Dendritic cell treated with granulocyte-macrophage colony-stimulating factor and Interleukin-4, amounts not matched to agents 40 ng/mL and 50 ng/mL, for 4 days (primary cell): ENCODE measurements around the gene CDC42BPG.
A peak's percentile ranks its signal among the peaks of the same experiment; 100 is the strongest.

Experiments
- H3K27ac Mint-ChIP-seq: one replicate; pipeline ENCODE4 v1.8.0; 2022; ENCODE audit warnings: mild to moderate bottlenecking, mixed read lengths
- H3K27me3 Mint-ChIP-seq: one replicate; pipeline ENCODE4 v1.8.0; 2022; ENCODE audit warnings: mild to moderate bottlenecking, mixed read lengths
- H3K36me3 Mint-ChIP-seq: one replicate; pipeline ENCODE4 v1.8.0; 2022; ENCODE audit warnings: low read depth, mixed read lengths
- H3K4me1 Mint-ChIP-seq: one replicate; pipeline ENCODE4 v1.8.0; 2022; ENCODE audit warnings: low read depth, mixed read lengths
- H3K4me3 Mint-ChIP-seq: one replicate; pipeline ENCODE4 v1.8.0; 2022; ENCODE audit warnings: mild to moderate bottlenecking, moderate library complexity, mixed read lengths
- H3K9me3 Mint-ChIP-seq: one replicate; pipeline ENCODE4 v1.8.0; 2022; ENCODE audit warnings: mixed read lengths
- intact Hi-C: fragments of 100-400 bp; cut with micrococcal nuclease; formaldehyde crosslinking; loops from one replicate; pipeline ENCODE4 v1.15.0; 2022

Gene CDC42BPG, protein sequence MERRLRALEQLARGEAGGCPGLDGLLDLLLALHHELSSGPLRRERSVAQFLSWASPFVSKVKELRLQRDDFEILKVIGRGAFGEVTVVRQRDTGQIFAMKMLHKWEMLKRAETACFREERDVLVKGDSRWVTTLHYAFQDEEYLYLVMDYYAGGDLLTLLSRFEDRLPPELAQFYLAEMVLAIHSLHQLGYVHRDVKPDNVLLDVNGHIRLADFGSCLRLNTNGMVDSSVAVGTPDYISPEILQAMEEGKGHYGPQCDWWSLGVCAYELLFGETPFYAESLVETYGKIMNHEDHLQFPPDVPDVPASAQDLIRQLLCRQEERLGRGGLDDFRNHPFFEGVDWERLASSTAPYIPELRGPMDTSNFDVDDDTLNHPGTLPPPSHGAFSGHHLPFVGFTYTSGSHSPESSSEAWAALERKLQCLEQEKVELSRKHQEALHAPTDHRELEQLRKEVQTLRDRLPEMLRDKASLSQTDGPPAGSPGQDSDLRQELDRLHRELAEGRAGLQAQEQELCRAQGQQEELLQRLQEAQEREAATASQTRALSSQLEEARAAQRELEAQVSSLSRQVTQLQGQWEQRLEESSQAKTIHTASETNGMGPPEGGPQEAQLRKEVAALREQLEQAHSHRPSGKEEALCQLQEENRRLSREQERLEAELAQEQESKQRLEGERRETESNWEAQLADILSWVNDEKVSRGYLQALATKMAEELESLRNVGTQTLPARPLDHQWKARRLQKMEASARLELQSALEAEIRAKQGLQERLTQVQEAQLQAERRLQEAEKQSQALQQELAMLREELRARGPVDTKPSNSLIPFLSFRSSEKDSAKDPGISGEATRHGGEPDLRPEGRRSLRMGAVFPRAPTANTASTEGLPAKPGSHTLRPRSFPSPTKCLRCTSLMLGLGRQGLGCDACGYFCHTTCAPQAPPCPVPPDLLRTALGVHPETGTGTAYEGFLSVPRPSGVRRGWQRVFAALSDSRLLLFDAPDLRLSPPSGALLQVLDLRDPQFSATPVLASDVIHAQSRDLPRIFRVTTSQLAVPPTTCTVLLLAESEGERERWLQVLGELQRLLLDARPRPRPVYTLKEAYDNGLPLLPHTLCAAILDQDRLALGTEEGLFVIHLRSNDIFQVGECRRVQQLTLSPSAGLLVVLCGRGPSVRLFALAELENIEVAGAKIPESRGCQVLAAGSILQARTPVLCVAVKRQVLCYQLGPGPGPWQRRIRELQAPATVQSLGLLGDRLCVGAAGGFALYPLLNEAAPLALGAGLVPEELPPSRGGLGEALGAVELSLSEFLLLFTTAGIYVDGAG (N-terminal part only)

DNA sequence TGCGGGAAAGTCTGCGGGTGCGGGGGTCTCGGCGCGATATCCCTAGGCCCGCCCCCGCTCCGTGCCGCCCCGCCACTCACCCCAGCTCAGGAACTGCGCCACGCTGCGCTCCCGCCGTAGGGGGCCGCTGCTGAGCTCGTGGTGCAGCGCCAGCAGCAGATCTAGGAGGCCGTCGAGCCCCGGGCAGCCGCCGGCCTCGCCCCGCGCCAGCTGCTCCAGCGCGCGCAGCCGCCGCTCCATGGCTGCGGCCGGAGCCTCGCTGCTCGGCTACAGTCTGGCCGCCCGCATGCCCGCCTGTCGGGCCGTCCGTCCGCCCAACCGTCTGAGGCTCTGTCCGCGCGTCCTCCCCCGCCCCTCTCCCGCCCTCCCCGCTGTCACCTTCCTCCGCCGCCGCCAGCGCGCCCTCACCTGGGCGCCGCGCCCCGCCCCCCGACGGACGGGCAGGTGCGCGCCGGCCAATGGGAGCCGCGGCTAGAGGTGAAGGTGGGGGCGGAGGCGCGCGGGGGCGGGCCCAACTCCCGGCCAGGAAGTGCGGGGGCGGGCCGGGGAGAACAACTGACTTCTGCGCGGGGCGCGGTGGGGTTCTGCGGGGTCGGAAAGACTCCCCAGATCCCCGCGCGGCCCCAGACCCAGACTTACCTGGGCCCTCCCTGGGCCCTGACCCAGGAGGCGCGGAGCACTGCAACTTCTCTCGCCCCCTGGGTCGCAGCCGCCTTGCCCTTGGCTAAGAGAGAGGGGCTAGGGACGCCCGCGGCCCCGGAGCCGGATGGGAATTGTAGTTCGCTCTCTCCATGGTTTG lies at the start of gene CDC42BPG:
Gene CDC42BPG (minus strand): TSS at position 324 of the 799 bp plus-strand sequence. CDS start 84 bp downstream, at position 240.
- intact Hi-C loops = loop anchor here (5.0 kb wide), 3 partner anchors 153 to 273 kb away; partner anchors contain the start of genes ARL2, BATF2 and ZNHIT2
- Mint-ChIP-seq H3K4me3 (peak within 1 kb of the TSS; percentile 48), H3K36me3 (no peaks in the 10 kb centered on the region), H3K27ac (no peak within 1 kb of the TSS), H3K27me3 (peaks cover 25% of the 10 kb centered on the region), H3K4me1 (peaks cover 35% of the 10 kb centered on the region), H3K9me3 (no peaks in the 10 kb centered on the region)

DNA sequence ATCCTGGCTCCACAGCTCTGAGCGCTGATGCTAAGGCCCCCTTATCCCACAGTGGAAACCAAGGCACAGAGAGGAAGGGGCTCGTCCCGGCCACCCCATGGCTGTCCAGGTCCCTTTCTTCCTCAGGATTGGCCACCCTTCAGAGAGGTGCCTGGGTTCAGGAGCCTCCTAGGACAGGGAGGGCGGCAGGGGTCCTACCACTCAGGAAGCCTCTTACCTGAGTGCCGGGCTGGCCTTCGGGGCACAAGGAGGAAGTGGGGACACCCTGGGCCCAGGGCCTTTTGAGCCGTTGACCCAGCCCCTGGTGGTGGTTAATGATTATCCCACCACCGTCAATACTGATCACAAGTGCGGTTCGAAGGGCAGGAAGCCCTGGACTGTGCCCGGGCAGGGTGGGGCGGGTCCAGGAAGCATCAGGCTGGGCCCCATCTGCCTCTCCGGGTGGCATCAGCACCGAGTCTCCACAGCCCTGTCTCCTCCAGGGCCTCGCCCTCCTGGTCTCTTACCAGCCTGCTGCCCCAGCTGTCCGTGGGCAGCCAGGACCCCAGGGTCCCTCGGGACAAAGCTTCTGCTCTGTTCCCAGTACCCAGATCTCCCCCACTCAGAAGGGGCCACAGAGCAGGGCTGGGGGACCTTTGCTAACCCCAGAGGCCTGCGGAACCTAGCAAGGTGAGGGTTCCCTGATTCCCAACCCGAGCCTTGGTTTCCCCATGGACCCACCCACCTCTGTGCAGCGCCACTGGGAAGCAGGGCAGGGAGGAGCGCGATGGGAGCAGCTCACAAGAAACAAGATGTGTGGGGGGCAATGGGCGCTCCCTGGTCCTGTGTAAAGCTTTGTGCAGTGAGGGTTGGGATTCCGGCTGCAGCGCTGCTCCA lies 49.0 kb upstream of the CDC42BPG start:
- Mint-ChIP-seq H3K36me3 (peaks cover 42% of the 10 kb centered on the region), H3K27ac (no peak overlapping the region), H3K9me3 (no peaks in the 10 kb centered on the region)

GRCh38 chr11:64892838-64893193 lies 48.4 kb upstream of the CDC42BPG start:
- peaks cover 36% of the 10 kb centered on the region for H3K36me3 Mint-ChIP-seq
- H3K27me3 Mint-ChIP-seq = peaks cover 43% of the 10 kb centered on the region
- intact Hi-C loops = no loop called here
- no peak overlapping the region for H3K4me3 Mint-ChIP-seq
- H3K4me1 Mint-ChIP-seq = peaks cover 20% of the 10 kb centered on the region
- no peaks in the 10 kb centered on the region for H3K9me3 Mint-ChIP-seq
- no peak overlapping the region for H3K27ac Mint-ChIP-seq

More for the DNA sequence above, 49.0 kb upstream of the CDC42BPG start:
- intact Hi-C loops = loop anchor here (1.0 kb wide), 1 partner anchor 46 kb away; no protein-coding TSS in a partner anchor
- Mint-ChIP-seq H3K27me3 (peaks cover 38% of the 10 kb centered on the region), H3K4me1 (peaks cover 13% of the 10 kb centered on the region), H3K4me3 (no peak overlapping the region)

DNA sequence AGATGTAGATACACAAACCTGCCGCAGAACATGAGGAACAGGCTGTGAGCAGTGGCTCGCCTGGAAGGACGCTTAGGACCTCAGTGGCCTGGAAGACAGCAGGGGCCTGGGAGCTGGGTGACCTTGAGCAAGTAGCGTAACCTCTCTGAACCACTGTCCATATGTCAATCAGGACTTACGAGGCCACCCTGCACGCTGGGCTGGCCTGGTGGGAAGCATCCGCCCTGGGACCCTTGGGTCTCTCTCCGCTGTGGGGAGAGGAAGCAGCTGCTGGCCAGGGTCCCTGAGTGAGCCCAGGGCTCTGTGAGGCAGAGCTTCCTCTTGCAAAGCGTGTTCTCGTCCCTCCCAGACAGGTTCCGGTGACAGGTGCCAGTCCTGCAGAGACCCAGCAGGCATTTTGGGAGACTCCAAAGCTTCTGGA lies 48.0 kb upstream of the CDC42BPG start:
- Mint-ChIP-seq H3K4me1 (peaks cover 23% of the 10 kb centered on the region), H3K36me3 (peaks cover 32% of the 10 kb centered on the region), H3K9me3 (no peaks in the 10 kb centered on the region), H3K27me3 (peaks cover 43% of the 10 kb centered on the region), H3K27ac (no peak overlapping the region), H3K4me3 (no peak overlapping the region)
- intact Hi-C loops = no loop called here

- H3K9me3 Mint-ChIP-seq = no peaks in the 10 kb centered on the region
- no peak overlapping the region for H3K4me3 Mint-ChIP-seq
- H3K27ac Mint-ChIP-seq = no peak overlapping the region
- H3K27me3 Mint-ChIP-seq = peaks cover 44% of the 10 kb centered on the region
- H3K4me1 Mint-ChIP-seq = peaks cover 26% of the 10 kb centered on the region
- intact Hi-C loops = no loop called here
- H3K36me3 Mint-ChIP-seq = peaks cover 27% of the 10 kb centered on the region
Measured at GRCh38 chr11:64891880-64892279, 47.4 kb upstream of the CDC42BPG start.

GRCh38 chr11:64891215-64891848 lies 46.9 kb upstream of the CDC42BPG start:
- Mint-ChIP-seq H3K27me3 (peaks cover 44% of the 10 kb centered on the region), H3K27ac (no peak overlapping the region), H3K4me1 (peaks cover 26% of the 10 kb centered on the region), H3K4me3 (no peak overlapping the region), H3K9me3 (no peaks in the 10 kb centered on the region), H3K36me3 (peaks cover 21% of the 10 kb centered on the region)
- intact Hi-C loops = no loop called here

DNA sequence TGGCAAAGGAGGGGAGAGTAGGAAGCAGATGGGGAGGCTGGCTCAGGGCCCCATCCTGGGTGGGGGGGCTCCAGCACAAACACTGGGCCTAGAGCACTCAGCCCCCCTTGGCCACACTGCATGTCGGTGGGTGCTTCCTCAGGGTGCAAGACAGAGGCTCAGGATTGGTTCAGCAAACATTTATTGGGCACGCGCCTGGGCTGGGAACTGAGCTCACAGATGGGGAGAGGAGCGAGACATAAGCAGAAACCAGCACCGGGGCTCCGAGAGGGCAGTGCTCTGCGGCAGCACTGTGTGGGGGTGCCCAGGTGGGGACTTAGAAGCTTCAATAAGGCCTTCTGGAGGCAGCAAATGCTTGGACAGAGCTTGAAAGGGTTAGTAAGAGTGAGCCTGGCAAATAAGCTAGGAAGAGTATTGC lies 46.1 kb upstream of the CDC42BPG start:
- intact Hi-C loops = no loop called here
- no peak overlapping the region for H3K4me3 Mint-ChIP-seq
- H3K4me1 Mint-ChIP-seq = peaks cover 34% of the 10 kb centered on the region
- H3K27ac Mint-ChIP-seq = no peak overlapping the region
- H3K9me3 Mint-ChIP-seq = no peaks in the 10 kb centered on the region
- H3K27me3 Mint-ChIP-seq = peaks cover 44% of the 10 kb centered on the region
- H3K36me3 Mint-ChIP-seq = peaks cover 13% of the 10 kb centered on the region

- H3K27me3 Mint-ChIP-seq = peaks cover 55% of the 10 kb centered on the region
- H3K4me1 Mint-ChIP-seq = peaks cover 45% of the 10 kb centered on the region
- no peaks in the 10 kb centered on the region for H3K9me3 Mint-ChIP-seq
- no peak overlapping the region for H3K4me3 Mint-ChIP-seq
- no peak overlapping the region for H3K27ac Mint-ChIP-seq
- intact Hi-C loops = no loop called here
- no peaks in the 10 kb centered on the region for H3K36me3 Mint-ChIP-seq
Measured at GRCh38 chr11:64888729-64889511, 44.5 kb upstream of the CDC42BPG start.

GRCh38 chr11:64888406-64888728 lies 43.9 kb upstream of the CDC42BPG start:
- Mint-ChIP-seq H3K36me3 (no peaks in the 10 kb centered on the region), H3K4me3 (no peak overlapping the region), H3K27ac (peak overlapping the region; percentile 23), H3K4me1 (peaks cover 51% of the 10 kb centered on the region), H3K9me3 (no peaks in the 10 kb centered on the region), H3K27me3 (peaks cover 57% of the 10 kb centered on the region)
- intact Hi-C loops = no loop called here

DNA sequence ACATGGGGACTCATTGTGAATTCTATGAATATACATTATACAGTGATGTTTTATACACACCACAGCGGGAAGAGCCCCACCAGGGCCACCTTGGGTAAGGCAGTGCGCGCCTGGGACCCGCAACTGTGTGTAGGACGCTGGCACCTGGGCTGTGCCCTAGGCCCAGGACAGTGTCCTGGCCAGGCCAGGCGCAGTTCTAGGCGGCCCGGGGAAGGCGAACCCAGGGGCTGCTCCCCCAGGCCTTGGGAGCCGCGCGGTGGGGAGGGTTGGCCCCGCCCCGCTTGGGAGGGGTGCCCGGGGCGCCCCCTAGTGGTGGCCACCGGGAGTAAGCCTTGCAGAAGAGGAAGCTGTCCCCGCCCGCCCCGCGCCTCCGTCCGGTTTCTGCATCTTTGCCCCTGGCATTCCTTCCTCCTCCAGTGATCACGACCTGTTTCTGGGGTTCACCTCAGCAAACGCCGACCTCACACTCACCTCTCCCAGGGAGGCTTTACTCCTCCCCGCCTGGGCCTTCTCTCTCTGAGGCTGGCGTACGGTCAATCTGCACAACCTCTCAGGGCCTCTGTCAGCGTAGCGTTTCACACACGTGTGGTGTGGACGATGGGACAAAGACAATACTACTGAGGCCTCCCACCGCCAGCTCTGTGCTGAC lies 43.4 kb upstream of the CDC42BPG start:
- intact Hi-C loops = no loop called here
- H3K4me3 Mint-ChIP-seq = peak overlapping the region; percentile 60
- peaks cover 52% of the 10 kb centered on the region for H3K4me1 Mint-ChIP-seq
- peaks cover 59% of the 10 kb centered on the region for H3K27me3 Mint-ChIP-seq
- peak overlapping the region; percentile 23 for H3K27ac Mint-ChIP-seq
- H3K9me3 Mint-ChIP-seq = no peaks in the 10 kb centered on the region
- H3K36me3 Mint-ChIP-seq = no peaks in the 10 kb centered on the region

DNA sequence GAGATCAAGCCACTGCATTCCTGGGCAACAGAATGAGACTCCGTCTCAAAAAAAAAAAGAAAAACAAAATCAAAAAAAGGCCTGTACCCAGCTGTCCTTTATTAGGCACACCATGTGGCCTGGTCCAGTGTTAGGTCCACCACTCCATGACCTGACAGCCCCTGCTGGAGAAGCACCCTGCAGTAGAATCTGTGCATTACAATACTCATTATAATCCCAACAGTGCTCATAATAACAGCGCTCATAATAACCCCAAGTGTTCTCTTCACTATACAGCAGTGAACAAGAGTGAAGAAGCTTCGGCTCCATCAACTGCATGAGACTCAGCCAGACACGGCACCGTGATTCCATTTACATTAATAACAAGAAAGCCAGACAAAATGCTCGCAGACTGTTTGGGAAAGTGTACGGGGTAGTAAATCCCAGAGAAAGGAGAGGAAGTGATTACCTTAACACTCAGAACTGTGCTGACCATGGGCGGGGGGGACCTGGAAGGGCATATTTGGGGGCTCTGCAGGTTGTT lies 42.8 kb upstream of the CDC42BPG start:
- Mint-ChIP-seq H3K27me3 (peaks cover 63% of the 10 kb centered on the region), H3K4me3 (no peak overlapping the region), H3K27ac (no peak overlapping the region), H3K9me3 (no peaks in the 10 kb centered on the region), H3K36me3 (no peaks in the 10 kb centered on the region), H3K4me1 (peaks cover 52% of the 10 kb centered on the region)
- intact Hi-C loops = no loop called here
